Measurements from ENCODE around the gene SECISBP2.

- no peak for TF ChIP-seq ZNF34 (CRISPR knock-in tag; IDR thresholded peaks at IDR 0.05; ENCODE audit: borderline replicate concordance)
- no peak for TF ChIP-seq REST (IDR thresholded peaks at IDR 0.05; ENCODE audit: borderline replicate concordance in 1 of 2, low read depth in 1 of 2, low read length in 2 of 2)
- no peak for TF ChIP-seq POLR2A (IDR thresholded peaks at IDR 0.05; ENCODE audit: insufficient read depth in 1 of 2, low read depth in 2 of 2, low read length in 2 of 2)
- no peak for TF ChIP-seq ZNF878 (CRISPR knock-in tag; IDR thresholded peaks at IDR 0.05)
- TF ChIP-seq ZNF225 (CRISPR knock-in tag; IDR thresholded peaks at IDR 0.05), result no peak
- TF ChIP-seq EZH2 (conservative IDR thresholded peaks at IDR 0.05; ENCODE audit: low read depth, low read length), result no peak
- TF ChIP-seq IRF1 (CRISPR knock-in tag; IDR thresholded peaks at IDR 0.05; ENCODE audit: low read depth), result no peak
Measured at GRCh38 chr9:89400403-89401116, 82.3 kb downstream of the SECISBP2 start.
